ENCODE data around the gene DNAL4. TPM values are rescaled to one million over a fixed set of nuclear protein-coding genes. Genes with fewer than 3 reads are reported as not detected.

The DNAL4 gene
- total RNA-seq, 1 donor from 2014 or later, result 16.0 TPM

GRCh38 chr22:38777087-38777671 is 16.8 kb downstream of the DNAL4 start:
- no peak for TF ChIP-seq CTCF (IDR thresholded peaks at IDR 0.05)
- intact Hi-C loops (cut with DNase I), result no loop called here
- ATAC-seq (no peak), DNase-seq (no peak)
- H3K9me3 ChIP-seq, result no peaks in the 10 kb centered on the region
- H3K4me3 ChIP-seq, result no peak overlapping the region
- H3K27ac ChIP-seq, result no peak overlapping the region
- no peaks in the 10 kb centered on the region for H3K27me3 ChIP-seq
- peaks cover 13% of the 10 kb centered on the region for H3K36me3 ChIP-seq
- H3K4me1 ChIP-seq, result no peaks in the 10 kb centered on the region

- Histone ChIP-seq H3K27ac (no peak overlapping the region), H3K9me3 (no peaks in the 10 kb centered on the region), H3K4me1 (no peaks in the 10 kb centered on the region), H3K36me3 (peaks cover 13% of the 10 kb centered on the region), H3K27me3 (no peaks in the 10 kb centered on the region), H3K4me3 (no peak overlapping the region)
- no peak for TF ChIP-seq CTCF (IDR thresholded peaks at IDR 0.05)
- no peak for DNase-seq
- intact Hi-C loops (cut with DNase I), result no loop called here
- no peak for ATAC-seq
Measured at GRCh38 chr22:38776086-38776485, 17.9 kb downstream of the DNAL4 start.

GRCh38 chr22:38775656-38776055 is 18.3 kb downstream of the DNAL4 start:
- no peak for TF ChIP-seq CTCF (IDR thresholded peaks at IDR 0.05)
- intact Hi-C loops (cut with DNase I), result no loop called here
- no peaks in the 10 kb centered on the region for H3K9me3 ChIP-seq

GRCh38 chr22:38774496-38775166 is 19.3 kb downstream of the DNAL4 start:
- no peak for DNase-seq
- Histone ChIP-seq H3K27ac (no peak overlapping the region), H3K4me3 (no peak overlapping the region), H3K36me3 (peaks cover under 1% of the 10 kb centered on the region), H3K27me3 (no peaks in the 10 kb centered on the region), H3K9me3 (no peaks in the 10 kb centered on the region), H3K4me1 (no peaks in the 10 kb centered on the region)
- no peak for ATAC-seq
- no peak for TF ChIP-seq CTCF (IDR thresholded peaks at IDR 0.05)
- intact Hi-C loops (cut with DNase I), result no loop called here

More at GRCh38 chr22:38775656-38776055, 18.3 kb downstream of the DNAL4 start:
- no peak for ATAC-seq
- H3K4me3 ChIP-seq, result no peak overlapping the region
- H3K36me3 ChIP-seq, result peaks cover 11% of the 10 kb centered on the region
- no peak overlapping the region for H3K27ac ChIP-seq
- no peaks in the 10 kb centered on the region for H3K4me1 ChIP-seq
- no peak for DNase-seq
- H3K27me3 ChIP-seq, result no peaks in the 10 kb centered on the region

- H3K36me3 ChIP-seq, result no peaks in the 10 kb centered on the region
- intact Hi-C loops (cut with DNase I), result no loop called here
- no peaks in the 10 kb centered on the region for H3K27me3 ChIP-seq
- no peaks in the 10 kb centered on the region for H3K9me3 ChIP-seq
- ATAC-seq (no peak), DNase-seq (no peak)
- H3K4me1 ChIP-seq, result no peaks in the 10 kb centered on the region
- no peak overlapping the region for H3K27ac ChIP-seq
- TF ChIP-seq CTCF (IDR thresholded peaks at IDR 0.05), result no peak
- H3K4me3 ChIP-seq, result no peak overlapping the region
Measured at GRCh38 chr22:38773363-38773946, 20.5 kb downstream of the DNAL4 start.
